Measurements from ENCODE around the gene TPX2. TPM values are rescaled to one million over a fixed set of nuclear protein-coding genes. Genes with fewer than 3 reads are reported as not detected.
"Not testable (repeated sequence)": the region's sequence is repeated elsewhere in the genome, so short reads cannot be mapped to it uniquely, and the experiment has no call there.

TPX2 gene
- total RNA-seq, 1 donor from 2014 or later, result 126 TPM

DNA sequence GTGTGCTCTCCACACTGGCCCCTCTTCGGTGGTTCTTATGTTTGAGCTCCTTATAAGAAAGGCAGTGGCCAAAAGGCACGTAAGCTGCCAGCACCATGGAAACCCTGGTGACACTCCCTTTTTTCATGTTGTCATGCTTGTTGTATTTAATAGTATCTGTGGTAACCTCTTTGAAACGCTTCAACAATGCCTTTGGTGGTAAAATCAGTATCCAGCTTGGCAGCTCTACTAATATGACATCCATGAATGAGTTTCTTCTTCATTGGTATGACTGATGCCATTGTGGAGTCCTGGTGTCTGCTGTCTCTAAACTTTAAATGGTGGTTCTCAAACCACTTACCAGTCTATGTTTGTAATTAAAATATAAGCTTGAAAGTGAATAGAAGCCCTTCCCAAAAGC lies 69.4 kb downstream of the TPX2 start:
- no peak for TF ChIP-seq CTCF (conservative IDR thresholded peaks at IDR 0.05; ENCODE audit: low read depth, low read length)
- DNase-seq (ENCODE audit: low read depth), result no peak
- no peak overlapping the region for H3K4me3 ChIP-seq (ENCODE audit: low read depth, low read length)

DNA sequence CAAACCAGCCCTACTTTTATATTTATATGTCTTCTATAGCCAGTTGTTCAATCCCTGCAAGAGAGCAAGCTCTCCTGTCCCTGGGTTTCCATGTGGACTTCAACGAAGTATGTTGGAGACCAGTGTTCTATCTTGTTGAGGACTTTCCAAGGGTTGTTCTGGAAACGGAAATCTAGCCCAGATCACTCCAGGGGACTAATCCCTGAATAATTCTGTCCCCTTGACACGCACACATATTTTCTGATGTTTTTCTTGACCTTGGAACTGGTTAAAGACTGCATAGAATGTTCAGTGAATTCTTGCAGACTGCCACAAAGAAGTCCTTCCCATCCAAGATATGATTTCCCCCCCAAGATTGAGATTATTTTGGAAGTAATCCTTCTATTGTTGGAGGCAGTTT lies 70.6 kb downstream of the TPX2 start:
- no peak for TF ChIP-seq CTCF (conservative IDR thresholded peaks at IDR 0.05; ENCODE audit: low read depth, low read length)

GRCh38 chr20:31811198-31811597 lies 72.1 kb downstream of the TPX2 start:
- DNase-seq (ENCODE audit: low read depth), result no peak
- no peak overlapping the region for H3K4me3 ChIP-seq (ENCODE audit: low read depth, low read length)
- TF ChIP-seq CTCF (conservative IDR thresholded peaks at IDR 0.05; ENCODE audit: low read depth, low read length), result no peak

More for the DNA sequence above, 70.6 kb downstream of the TPX2 start:
- DNase-seq (ENCODE audit: low read depth), result no peak
- H3K4me3 ChIP-seq (ENCODE audit: low read depth, low read length), result no peak overlapping the region

GRCh38 chr20:31811796-31812728 lies 73.0 kb downstream of the TPX2 start:
- DNase-seq (ENCODE audit: low read depth), result no peak
- TF ChIP-seq CTCF (conservative IDR thresholded peaks at IDR 0.05; ENCODE audit: low read depth, low read length), result no peak
- no peak overlapping the region for H3K4me3 ChIP-seq (ENCODE audit: low read depth, low read length)

DNA sequence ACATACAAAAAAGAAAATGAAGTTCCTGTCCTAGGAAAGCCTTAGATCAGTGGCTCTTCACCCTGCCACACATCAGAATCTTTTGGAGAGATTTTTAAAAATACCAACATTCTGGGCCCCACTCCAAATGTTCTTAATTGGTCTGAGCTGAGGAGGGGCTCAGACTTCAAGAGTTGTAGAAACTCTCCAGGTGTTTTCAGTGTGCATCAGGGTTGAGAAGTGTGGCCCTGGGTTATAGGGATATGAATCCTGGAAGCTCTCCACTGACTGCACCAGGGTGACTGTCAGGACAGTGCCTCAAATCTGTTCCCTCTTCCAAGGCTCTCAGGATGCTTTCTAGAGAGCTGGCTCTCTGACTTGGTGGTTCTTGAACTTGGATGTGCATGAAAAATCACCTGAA lies 74.5 kb downstream of the TPX2 start:
- no peak for DNase-seq (ENCODE audit: low read depth)
- TF ChIP-seq CTCF (conservative IDR thresholded peaks at IDR 0.05; ENCODE audit: low read depth, low read length), result no peak
- no peak overlapping the region for H3K4me3 ChIP-seq (ENCODE audit: low read depth, low read length)

DNA sequence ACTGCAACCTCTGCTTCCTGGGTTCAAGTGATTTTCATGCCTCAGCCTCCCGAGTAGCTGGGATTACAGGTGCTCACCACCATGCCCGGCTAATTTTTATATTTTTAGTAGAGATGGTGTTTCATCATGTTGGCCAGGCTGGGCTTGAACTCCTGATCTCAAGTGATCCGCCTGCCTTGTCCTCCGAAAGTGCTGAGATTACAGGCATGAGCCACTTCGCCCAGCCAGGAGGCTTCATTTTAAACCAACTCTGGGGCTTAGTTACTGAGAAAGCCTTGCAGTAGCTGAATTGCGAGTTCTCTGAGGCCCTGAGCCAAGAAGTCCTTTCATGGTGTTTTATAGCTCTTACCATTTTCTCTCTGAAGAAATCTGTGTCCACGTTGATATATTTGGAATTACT lies 75.1 kb downstream of the TPX2 start:
- H3K4me3 ChIP-seq (ENCODE audit: low read depth, low read length); DNase-seq (ENCODE audit: low read depth): not testable (repeated sequence)

- no peak overlapping the region for H3K4me3 ChIP-seq (ENCODE audit: low read depth, low read length)
- TF ChIP-seq CTCF (conservative IDR thresholded peaks at IDR 0.05; ENCODE audit: low read depth, low read length), result no peak
- no peak for DNase-seq (ENCODE audit: low read depth)
These were observed 76.5 kb downstream of the TPX2 start for GRCh38 chr20:31815408-31816188.
